NCI-H460 (cell line): ENCODE measurements around the gene VTI1A. TPM values are rescaled to one million over a fixed set of nuclear protein-coding genes. Genes with fewer than 3 reads are reported as not detected.

Experiments
- DNase-seq: peaks from one replicate; pipeline ENCODE4 v3.0.0-alpha.2; 2016; ENCODE audit warnings: low read depth; ENCODE audit errors: extremely low read depth
- total RNA-seq: library from RNA; depleted of rRNA; stranded (reverse); fragments of >200 nt; shearing (Covaris generic); gene quantifications from 2 replicates; pipeline ENCODE4 v1.2.3, GENCODE V29; 2014

The VTI1A gene
- total RNA-seq, 1 experiment from 2014 or later, result 28.2 TPM

DNA sequence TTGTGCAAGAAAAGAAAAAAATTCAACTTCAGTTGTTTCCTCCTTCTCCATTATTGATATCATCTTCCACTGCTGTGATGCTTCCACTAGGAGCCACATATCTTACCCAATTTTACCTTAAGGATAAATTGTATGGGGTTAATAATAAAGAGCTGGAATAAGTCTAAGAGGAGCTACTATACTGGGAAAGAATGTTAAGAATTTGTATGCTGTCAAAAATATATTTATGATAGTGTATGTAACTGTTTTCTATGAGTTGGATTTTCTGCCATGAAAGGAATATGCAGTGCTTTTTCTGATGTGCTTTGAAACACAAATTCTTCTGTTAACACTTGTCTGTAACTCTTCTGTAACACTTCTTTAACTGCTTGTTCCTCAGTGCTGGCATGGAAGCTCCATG, 219.1 kb downstream of the VTI1A start:
- no peak for DNase-seq

DNA sequence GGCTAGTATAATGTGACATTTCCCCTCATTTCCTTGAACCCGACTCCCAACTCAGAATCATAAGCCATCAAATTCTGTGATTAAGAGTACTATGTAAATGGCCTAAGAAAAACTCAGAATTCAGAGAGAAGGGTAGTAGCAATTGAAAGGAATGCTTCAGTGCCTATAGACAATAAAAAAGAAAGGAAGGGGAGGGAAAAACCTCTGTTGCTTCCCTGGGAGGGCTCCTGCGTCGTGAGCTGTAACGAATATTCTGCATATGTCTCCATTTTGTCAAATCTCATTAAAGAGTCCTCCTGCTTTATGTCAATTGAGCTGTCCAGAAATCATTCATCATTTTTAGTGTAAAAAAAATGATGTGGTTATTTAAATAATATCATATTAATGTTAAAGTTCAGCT, 223.0 kb downstream of the VTI1A start:
- DNase-seq, result no peak

DNA sequence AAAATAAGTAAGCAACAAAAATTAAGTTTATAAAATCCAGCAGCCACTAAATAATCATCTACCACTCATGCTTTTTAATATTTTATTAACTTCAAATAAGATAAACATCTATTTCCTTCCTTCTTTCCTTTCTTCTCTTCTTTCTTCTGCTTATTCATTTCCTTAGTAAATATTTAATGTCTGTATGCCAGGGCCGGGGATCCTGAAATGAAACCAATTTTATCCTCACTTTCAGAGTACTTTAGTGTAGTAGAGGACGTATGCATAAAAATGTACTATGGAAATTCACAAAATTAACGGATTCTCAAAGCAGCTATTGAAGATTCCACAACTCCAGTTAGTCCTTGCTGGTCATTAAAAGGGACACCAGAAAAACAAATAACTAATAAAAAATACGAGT, 224.7 kb downstream of the VTI1A start:
- DNase-seq, result no peak

DNA sequence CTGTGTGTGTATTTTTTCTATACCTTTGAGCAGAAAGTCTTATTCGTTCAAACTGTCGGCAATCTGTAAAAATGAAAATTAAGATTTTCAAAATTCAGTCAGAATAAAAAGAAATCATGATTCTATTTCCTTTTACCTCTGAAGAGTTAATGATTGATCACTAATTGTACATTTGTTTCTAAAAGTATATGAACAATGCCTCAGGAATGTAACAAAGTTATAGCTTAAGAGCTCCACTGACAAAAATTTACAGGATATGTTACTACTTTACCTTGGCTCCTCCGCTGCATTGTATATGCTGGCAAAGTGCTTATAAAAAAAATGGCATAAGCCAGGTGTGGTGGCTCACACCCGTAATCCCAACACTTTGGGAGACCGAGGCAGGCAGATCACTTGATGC, 225.7 kb downstream of the VTI1A start:
- no peak for DNase-seq

DNA sequence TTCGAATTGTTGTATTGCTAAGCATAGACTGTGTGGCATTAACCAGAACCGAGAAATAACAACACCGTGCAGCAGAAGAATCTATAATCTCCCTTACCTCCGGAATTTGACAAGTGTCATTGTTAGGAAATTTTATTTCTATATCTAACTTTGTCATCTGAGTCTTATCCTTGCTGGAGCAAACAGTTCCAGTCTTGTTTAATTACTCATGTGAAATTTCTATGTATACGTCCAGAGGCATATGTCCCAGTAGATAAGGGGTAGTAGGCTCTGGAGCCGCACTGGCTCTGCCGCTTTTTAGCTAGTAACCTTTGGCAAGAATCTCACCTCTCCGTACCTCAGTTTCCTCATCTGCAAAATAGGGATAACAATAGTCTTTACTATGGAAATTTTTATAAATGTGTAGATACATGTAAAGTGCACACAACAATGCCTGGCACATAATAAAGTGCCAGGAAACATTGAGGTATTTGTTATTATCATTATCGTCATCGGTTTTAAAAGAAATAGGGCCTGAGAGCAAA, 228.6 kb downstream of the VTI1A start:
- no peak for DNase-seq

DNA sequence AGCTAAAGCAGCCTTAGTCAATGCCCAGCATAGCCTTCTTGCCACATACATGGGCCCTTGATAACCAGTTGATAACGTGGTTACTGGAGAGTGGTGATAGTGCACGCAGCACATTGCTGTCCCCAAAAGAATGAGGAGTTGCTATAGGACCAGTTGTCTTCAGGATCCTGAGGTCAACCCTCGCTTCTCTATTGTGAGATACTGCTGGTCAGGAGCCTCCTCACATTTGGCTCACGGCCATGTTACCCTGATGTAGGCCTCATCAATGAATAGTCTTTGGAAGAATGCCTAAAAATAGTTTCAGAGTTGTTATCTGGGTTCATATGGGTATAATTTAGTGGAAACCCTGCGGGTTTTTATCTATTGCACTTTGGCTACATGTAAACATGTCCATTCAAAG, 230.7 kb downstream of the VTI1A start:
- DNase-seq, result no peak

DNA sequence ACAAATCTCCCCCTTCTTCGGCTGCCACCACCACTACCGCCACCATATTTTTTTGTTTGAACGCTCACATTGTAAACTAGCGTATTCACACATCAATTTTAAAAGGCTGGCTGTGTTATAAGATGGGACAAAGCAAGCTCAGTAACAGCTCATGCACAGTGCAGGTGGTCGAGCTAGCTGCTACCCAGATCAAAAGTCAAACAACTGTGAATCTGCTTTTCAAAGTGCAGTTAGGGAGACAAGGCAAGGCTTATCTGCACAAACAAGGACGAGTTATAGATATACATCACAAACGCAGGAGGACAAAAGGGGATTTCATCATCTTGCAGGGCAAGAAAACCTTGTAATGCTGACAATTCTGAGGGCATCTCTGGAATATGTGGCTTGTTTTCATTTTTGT, 231.6 kb downstream of the VTI1A start:
- no peak for DNase-seq

DNA sequence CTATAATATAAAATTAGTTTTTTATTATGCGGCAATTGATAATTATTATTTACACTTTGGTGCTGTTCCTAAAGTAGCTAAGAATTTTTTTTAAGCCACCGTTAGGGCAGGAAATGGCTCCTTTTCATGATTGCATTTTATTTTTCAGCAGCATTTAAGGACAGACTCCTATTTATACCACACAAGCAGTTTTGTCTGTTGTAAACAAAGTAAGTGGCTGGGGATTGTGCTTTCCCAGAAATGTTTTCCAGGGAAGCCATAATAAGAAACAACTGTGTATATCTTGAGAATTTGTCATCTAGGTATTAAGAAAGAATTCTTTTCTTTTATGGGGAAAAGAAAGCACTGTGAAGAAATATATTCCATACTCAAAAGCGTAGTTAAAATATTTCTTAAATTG, 232.0 kb downstream of the VTI1A start:
- DNase-seq, result no peak

DNA sequence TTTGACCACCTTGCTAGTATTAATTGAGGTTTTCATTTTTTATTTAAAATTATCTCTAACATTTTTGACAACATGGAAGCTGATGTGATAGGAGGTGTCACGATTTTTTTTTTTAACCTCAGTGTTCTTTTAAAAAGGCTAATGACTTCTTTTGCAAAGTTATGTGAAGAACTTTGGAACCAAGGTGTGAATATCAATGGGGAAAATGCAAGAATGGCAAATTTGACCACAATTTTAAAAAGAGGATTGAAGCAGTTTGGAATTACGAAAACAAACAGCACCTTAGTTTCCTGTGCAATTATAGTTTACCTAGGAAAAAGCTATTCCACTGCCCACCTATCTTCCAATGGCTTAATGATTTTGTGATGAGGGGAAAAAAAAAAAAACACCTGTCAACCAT, 232.4 kb downstream of the VTI1A start:
- no peak for DNase-seq

DNA sequence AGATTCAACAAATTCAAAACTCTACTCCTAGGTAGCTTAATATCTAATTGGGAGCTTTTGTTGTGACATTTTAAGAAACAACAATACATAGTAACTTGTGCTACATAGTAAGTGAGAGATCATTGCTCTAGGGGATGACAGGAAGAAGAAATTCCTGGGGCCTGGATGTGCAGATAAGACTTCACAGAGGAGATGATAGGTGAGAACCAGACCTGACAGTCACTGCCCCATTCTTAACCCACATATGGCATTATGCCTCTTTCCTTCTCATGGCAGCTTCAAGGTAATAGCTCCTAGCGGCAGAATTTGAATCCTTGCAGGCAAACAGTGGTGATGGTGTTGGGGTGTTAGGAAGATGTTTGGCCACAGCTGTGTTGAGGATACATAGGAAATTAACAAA, 233.6 kb downstream of the VTI1A start:
- no peak for DNase-seq

DNA sequence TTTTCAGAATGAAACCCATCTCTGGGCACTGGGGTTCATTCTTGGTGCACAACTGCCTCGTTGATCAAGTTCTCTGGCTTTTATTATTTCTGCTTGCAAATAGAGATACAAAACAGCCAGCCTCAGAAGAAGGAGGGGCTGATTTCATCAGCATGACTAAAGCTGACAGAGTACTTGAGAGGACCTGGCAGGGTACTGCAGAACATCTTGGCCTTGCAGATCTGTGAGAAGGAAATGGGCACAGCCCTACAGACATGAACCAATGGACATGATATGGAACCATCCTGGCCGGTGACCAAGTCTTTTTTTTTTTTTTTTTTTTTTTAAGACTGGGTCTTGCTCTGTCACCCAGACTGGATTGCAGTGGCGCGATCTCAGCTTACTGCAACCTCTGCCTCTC, 240.6 kb downstream of the VTI1A start:
- no peak for DNase-seq

DNA sequence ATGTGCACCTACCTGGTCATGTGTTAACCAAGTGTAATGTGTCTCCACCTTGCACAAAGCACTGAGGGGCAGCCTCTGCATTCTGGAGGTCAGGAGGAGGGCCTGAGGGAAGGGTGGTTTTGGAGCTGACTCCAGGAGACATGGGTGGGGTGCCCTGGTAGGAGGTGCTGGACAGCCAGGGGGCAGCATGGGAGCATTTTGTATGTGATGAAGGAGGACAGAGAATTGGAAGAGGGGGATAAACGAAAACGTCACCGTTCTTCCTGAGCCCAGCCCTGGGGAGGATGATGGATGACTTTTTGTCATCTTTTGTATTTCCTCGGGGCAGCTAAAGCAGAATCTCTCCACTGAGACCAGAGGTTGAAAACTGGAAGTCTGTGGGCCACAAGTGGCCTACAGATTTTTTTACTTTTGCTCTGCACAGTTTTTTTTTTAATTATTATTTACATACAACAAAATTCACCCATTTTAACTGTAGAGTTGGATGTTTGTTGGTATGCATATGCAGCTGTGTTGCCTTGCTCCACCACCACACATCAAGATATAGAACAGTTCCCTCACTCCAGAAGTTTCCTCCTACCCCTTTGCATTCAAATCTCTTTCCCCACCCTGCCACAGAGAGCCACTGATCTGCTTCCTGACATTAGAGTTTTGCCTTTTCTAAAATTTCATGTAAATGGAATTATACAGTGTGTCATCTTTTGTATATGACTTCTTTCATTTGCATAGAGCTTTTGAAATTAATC, 242.5 kb downstream of the VTI1A start:
- DNase-seq, result peak; percentile 13

DNA sequence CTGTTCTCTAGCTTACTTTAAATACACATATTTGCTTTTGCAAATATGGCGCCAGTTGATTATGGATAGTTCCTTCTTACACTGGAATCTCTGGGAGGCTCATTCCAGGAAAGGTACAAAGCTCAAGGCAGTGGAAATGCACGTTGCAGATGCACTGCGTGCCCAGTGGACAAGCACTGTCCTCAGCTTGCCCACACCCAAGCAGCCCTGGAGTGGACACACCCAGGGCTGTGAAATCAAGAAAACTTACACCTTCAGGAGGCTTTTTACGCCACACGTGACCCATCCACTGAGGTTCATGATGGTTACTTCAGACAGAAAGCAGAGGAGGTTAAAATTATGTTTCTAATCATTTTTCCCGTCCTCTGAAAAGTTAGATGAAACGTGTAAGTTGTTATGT, 248.5 kb downstream of the VTI1A start:
- DNase-seq, result no peak

DNA sequence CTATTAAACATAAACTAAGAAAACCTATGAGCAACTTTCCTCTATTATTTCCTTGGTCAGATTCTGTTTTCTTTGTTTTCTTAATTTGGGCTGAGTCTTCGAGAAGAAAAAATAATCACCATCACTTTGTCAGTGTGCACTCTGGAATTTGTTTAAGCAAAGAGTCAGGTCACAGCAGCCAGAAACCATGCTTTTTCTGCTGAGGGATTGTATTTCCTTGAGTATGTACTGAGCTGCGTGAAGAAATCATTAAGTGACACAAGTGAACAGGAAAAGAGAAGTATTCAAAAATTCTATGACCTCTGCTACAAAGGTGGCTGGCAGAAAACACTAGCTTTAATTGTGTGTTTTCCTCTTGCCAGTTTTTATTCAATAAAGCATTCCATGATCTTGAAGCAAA, 249.6 kb downstream of the VTI1A start:
- no peak for DNase-seq

DNA sequence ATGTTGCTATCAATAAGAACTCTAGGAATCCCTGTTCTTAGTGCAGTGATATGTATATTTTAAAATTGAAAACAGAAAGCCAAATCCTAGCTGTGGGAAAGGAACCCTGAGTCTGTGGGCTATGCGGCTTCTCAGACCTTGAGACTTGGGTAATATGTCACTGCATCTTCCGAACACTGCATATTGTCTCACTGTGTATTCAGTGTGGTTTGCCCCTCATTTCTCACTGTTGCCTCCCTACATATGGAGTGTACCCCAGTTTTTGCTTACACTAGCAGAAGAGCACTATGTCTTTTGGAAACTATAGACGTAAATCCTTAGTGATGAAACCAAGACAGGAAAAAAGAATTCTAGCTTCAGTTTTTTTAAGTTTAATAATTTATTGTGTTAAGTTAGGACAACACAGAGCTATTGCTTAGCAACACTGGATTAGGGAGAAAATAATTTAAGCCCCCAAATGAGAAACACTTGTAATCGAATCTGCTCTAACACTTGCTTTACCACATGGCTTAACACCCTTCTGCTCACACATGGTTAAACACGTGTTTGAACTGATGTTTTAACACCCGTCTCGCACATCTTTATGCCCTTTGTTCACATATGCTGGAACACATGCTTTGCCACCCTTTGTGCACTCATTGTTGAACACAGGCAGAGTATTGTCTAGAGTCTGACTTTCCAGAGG, 251.3 kb downstream of the VTI1A start:
- DNase-seq, result no peak

DNA sequence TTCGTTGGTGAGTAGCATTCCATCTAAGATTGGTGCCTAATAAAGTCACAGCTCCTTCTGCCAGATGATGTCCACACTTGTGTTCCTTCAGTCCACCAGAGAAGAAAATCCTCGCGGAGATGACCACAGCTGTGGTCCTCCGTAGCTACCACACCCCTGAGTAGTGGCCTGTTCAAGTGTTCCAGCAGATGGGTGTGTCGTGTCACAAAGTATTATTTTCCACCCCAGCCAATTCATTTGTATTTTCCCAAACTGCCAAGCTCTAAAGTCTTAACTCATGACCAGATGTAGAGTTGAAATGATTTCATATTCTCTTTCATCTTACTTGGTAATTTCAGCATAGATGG, 251.8 kb downstream of the VTI1A start:
- no peak for DNase-seq

DNA sequence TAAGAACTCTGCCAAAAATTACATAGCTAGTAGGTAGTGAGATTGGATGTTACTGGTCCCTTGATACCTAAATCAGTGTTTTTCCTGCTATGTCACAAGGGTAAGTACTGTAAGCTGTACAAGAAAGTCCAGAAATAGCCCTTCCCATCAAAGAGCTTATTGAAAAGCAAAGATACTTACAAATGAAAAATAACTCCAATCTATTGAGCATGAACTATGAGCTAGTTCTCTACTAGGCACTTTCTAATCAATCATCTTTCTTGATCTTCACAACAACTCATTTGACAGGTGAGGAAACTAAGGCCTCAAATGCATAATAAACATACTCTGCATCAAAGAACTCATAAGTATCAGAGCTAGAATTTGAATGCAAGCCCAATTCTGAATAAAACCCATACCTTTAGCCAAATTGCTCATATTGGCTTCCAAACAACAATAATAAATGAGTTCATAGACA, 253.2 kb downstream of the VTI1A start:
- no peak for DNase-seq

DNA sequence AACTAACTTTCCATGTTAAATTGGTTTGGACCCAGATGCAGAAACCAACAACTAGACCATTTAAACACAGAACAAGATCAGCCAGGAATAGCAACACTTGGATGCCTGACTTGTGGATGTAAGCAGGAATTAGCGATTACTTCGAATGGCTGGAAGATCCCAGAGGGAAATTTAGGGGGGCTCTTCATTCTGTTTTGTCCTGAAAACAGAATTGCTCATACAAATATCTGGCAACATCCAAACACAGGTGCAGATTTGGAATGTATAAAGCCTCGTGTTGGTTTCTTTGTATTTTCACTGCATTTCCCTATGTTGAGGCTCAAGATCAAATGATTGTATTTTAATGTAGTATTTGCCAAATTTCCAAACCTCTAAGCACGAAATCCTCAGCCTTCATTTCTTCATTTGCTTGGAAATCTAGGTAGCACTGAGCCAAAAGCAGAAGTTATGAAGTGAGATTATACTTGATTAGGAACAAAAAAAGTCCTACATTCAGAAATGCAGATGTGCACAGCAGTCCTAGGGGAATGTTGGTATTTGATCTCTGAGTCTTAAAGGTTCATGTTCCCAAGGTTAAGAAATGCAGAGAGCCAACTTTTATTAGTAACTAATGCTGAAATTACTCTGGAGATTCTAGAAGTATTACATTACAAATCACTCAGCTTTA, 254.3 kb downstream of the VTI1A start:
- no peak for DNase-seq

DNA sequence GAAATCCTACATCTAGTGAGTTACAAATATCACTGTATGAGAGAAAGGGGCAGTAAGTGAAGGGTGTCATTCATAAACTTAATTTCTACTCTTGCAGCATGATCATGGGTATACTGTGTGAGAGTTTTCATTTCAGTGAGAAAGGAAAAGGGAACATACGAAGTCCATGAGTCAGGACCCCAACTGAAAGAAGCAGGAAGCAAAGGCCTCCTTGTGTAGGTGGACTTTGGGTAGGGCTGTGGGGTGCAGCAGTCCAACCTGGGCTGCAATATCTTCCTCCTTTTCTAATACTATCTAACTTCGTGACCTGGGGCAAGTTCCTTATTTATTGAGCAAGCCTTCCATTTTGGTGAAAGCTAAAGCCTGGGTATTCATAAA, 254.9 kb downstream of the VTI1A start:
- DNase-seq, result no peak

DNA sequence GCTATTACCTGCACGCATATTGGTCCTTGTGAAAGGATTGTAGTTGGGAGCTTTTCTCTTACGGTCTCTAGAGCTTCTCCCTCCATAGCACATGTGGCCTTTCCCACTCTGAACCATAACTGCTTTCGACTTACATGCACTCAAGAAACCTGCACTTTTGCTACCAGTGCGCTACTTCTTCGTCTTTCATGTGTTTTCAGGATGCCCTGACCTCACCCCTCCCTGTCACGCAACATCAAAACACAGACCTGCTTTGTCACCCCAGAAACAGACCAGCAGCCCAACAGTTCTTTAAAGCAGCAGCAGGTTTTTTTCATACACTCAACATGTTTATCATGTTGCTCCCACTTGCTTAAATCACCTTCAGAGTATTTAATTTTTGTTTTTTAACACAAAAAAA, 259.6 kb downstream of the VTI1A start:
- no peak for DNase-seq

DNA sequence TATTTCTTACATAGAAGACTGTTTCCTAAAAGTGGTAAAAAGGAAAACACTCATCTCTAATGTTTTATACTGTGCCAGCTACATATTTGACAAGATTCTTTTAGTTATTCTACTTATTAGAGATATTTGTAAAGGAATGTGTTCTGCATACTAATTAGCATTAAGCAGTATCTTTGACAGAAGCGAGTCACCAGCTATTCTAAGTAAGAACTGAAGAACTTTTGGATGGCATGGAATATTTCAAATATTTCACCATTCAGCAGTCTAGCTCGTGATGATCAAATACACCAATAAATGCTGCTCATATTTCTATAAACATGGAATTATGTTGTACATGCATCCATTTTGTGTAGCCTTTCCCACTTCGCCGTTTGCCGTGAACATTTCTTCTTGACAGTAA, 261.4 kb downstream of the VTI1A start:
- DNase-seq, result no peak

DNA sequence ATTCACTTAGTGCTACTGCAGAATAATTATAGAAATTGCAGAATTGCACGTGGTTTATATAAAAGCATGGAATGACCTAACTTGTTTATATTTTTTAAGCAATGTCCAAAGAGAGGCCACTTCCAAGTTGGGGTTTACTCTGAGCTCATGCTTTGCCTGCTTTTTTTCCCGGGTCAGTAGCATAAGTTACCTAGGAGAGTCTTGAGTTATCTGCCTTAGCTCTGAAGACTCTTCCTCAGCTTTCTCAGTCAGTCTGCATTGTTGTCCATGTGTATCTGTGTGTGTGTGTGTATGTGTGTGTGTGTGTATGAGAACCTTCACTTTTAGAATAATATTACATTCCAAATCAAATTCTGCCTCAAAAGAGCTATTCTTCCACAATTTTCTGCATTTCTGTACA, 263.5 kb downstream of the VTI1A start:
- DNase-seq, result no peak
